ENCODE measurements around the gene POLR1A.

POLR1A gene

GRCh38 chr2:86065512-86065911 lies 40.2 kb downstream of the POLR1A start:
- DNase-seq (ENCODE audit: low read depth in 2 of 2), result no peak

- DNase-seq (ENCODE audit: low read depth in 2 of 2), result no peak
These were observed 41.7 kb downstream of the POLR1A start for GRCh38 chr2:86064006-86064405.

GRCh38 chr2:86062043-86062442 lies 43.6 kb downstream of the POLR1A start:
- no peak for DNase-seq (ENCODE audit: low read depth in 2 of 2)

GRCh38 chr2:86056590-86057331 lies 48.9 kb downstream of the POLR1A start:
- no peak for DNase-seq (ENCODE audit: low read depth in 2 of 2)

- DNase-seq (ENCODE audit: low read depth in 2 of 2), result no peak
These were observed 50.4 kb downstream of the POLR1A start for GRCh38 chr2:86055314-86055713.

- DNase-seq (ENCODE audit: low read depth in 2 of 2), result no peak
These were observed 51.1 kb downstream of the POLR1A start for GRCh38 chr2:86054535-86055082.

- DNase-seq (ENCODE audit: low read depth in 2 of 2), result no peak
These were observed 52.5 kb downstream of the POLR1A start for GRCh38 chr2:86053166-86053565.

- no peak for DNase-seq (ENCODE audit: low read depth in 2 of 2)
These were observed 53.0 kb downstream of the POLR1A start for GRCh38 chr2:86052676-86053075.

GRCh38 chr2:86052265-86052664 lies 53.4 kb downstream of the POLR1A start:
- no peak for DNase-seq (ENCODE audit: low read depth in 2 of 2)

GRCh38 chr2:86050301-86050700 lies 55.4 kb downstream of the POLR1A start:
- DNase-seq (ENCODE audit: low read depth in 2 of 2), result no peak

- no peak for DNase-seq (ENCODE audit: low read depth in 2 of 2)
These were observed 56.2 kb downstream of the POLR1A start for GRCh38 chr2:86049529-86049928.

- DNase-seq (ENCODE audit: low read depth in 2 of 2), result no peak
These were observed 56.8 kb downstream of the POLR1A start for GRCh38 chr2:86048888-86049287.

- no peak for DNase-seq (ENCODE audit: low read depth in 2 of 2)
These were observed 57.3 kb downstream of the POLR1A start for GRCh38 chr2:86048383-86048701.

GRCh38 chr2:86047575-86048382 lies 57.9 kb downstream of the POLR1A start:
- DNase-seq (ENCODE audit: low read depth in 2 of 2), result no peak

GRCh38 chr2:86045541-86045940 lies 60.1 kb downstream of the POLR1A start:
- no peak for DNase-seq (ENCODE audit: low read depth in 2 of 2)

GRCh38 chr2:86044614-86045013 lies 61.1 kb downstream of the POLR1A start:
- DNase-seq (ENCODE audit: low read depth in 2 of 2), result no peak

- no peak for DNase-seq (ENCODE audit: low read depth in 2 of 2)
These were observed 61.6 kb downstream of the POLR1A start for GRCh38 chr2:86044045-86044444.

GRCh38 chr2:86042256-86043168 lies 63.2 kb downstream of the POLR1A start:
- no peak for DNase-seq (ENCODE audit: low read depth in 2 of 2)

- no peak for DNase-seq (ENCODE audit: low read depth in 2 of 2)
These were observed 65.6 kb downstream of the POLR1A start for GRCh38 chr2:86039963-86040655.

GRCh38 chr2:86039178-86039962 lies 66.3 kb downstream of the POLR1A start:
- DNase-seq (ENCODE audit: low read depth in 2 of 2), result no peak

All from stimulated activated CD8-positive, alpha-beta memory T cell treated with anti-CD3 and anti-CD28 coated beads, Interleukin-7, amount 100 ng/mL, for 1 hour (primary cell).